Keratinocyte (primary cell): ENCODE results near the gene INO80D.

Experiments
- EZH2 ChIP-seq: IDR thresholded peaks from one replicate; pipeline ENCODE4 v1.6.1; 2012; ENCODE audit warnings: inconsistent platforms, mild to moderate bottlenecking, low read length, moderate library complexity
- TF ChIP-seq, protein P1 (sequence below), 3 experiments: IDR thresholded peaks in 1 of 3; conservative IDR thresholded peaks in 1 of 3; optimal IDR thresholded peaks in 1 of 3; 2 replicates in 2 of 3; 3 replicates in 1 of 3; pipeline versions ENCODE3 to v1.5.1; 2011; ENCODE audit warnings: low read length in 3 of 3, mild to moderate bottlenecking in 3 of 3, moderate library complexity in 2 of 3, control low read depth in 1 of 3, inconsistent platforms in 1 of 3; ENCODE audit not compliant: insufficient read depth in 2 of 3; ENCODE audit errors: extremely low read depth in 1 of 3

- no peak for TF ChIP-seq EZH2
- TF ChIP-seq, protein P1, sequence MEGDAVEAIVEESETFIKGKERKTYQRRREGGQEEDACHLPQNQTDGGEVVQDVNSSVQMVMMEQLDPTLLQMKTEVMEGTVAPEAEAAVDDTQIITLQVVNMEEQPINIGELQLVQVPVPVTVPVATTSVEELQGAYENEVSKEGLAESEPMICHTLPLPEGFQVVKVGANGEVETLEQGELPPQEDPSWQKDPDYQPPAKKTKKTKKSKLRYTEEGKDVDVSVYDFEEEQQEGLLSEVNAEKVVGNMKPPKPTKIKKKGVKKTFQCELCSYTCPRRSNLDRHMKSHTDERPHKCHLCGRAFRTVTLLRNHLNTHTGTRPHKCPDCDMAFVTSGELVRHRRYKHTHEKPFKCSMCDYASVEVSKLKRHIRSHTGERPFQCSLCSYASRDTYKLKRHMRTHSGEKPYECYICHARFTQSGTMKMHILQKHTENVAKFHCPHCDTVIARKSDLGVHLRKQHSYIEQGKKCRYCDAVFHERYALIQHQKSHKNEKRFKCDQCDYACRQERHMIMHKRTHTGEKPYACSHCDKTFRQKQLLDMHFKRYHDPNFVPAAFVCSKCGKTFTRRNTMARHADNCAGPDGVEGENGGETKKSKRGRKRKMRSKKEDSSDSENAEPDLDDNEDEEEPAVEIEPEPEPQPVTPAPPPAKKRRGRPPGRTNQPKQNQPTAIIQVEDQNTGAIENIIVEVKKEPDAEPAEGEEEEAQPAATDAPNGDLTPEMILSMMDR (optimal IDR thresholded peaks at IDR 0.05 in 1 of 3, IDR thresholded peaks at IDR 0.05 in 1 of 3, conservative IDR thresholded peaks at IDR 0.05 in 1 of 3; ENCODE audit: extremely low read depth in 1 of 3, insufficient read depth in 2 of 3, low read length in 3 of 3) = no peak
Measured at GRCh38 chr2:205998583-205998982, 87.4 kb downstream of the INO80D start.
